Keratinocyte (primary cell): ENCODE measurements around the gene UBE2O. TPM values are rescaled to one million over a fixed set of nuclear protein-coding genes. Genes with fewer than 3 reads are reported as not detected.

Experiments used
- DNase-seq: peaks from one replicate; pipeline ENCODE4 v3.0.0-alpha.2; 2011; ENCODE audit warnings: low read depth, missing footprints, low spot score
- FAIRE-seq: peaks from 2 replicates; lab custom pipeline; 2011; peaks lifted over from hg19 to GRCh38; lab: Jason Lieb, UNC
- H2AFZ ChIP-seq: 2 replicates; pipeline ENCODE4 v1.6.0; 2012; ENCODE audit warnings: low read length, control low read depth, inconsistent platforms; ENCODE audit not compliant: control insufficient read depth
- H3K27ac ChIP-seq: 2 replicates; pipeline ENCODE4 v1.5.1; 2011; ENCODE audit warnings: low read length; ENCODE audit not compliant: control insufficient read depth, insufficient read depth
- H3K27me3 ChIP-seq: 3 replicates; pipeline ENCODE4 v1.6.0; 2011; ENCODE audit warnings: low read length; ENCODE audit not compliant: control insufficient read depth, insufficient read depth; ENCODE audit errors: extremely low read depth
- H3K36me3 ChIP-seq, 2 experiments: 2 replicates in 1 of 2; 3 replicates in 1 of 2; pipeline ENCODE4 v1.5.1; 2011; ENCODE audit warnings: low read length in 2 of 2, mild to moderate bottlenecking in 1 of 2; ENCODE audit not compliant: control insufficient read depth in 2 of 2, insufficient read depth in 2 of 2; ENCODE audit errors: extremely low read depth in 1 of 2
- H3K4me1 ChIP-seq: 3 replicates; pipeline ENCODE4 v1.5.1; 2011; ENCODE audit warnings: low read length; ENCODE audit not compliant: control insufficient read depth, insufficient read depth; ENCODE audit errors: extremely low read depth
- H3K4me2 ChIP-seq: 3 replicates; pipeline ENCODE4 v1.6.0; 2011; ENCODE audit warnings: low read depth, low read length; ENCODE audit not compliant: control insufficient read depth, insufficient read depth; ENCODE audit errors: extremely low read depth
- H3K4me3 ChIP-seq, 3 experiments: fragments of 200-600 bp in 1 of 3; sonication (generic) in 1 of 3; 2 replicates in 2 of 3; 3 replicates in 1 of 3; pipeline ENCODE4 v1.5.1; 2011 to 2016; ENCODE audit warnings: low read length in 3 of 3, mild to moderate bottlenecking in 3 of 3, control low read depth in 2 of 3, inconsistent platforms in 1 of 3, low read depth in 1 of 3, mixed read lengths in 1 of 3, mixed run types in 1 of 3, moderate library complexity in 1 of 3; ENCODE audit not compliant: control insufficient read depth in 2 of 3, insufficient read depth in 2 of 3; ENCODE audit errors: extremely low read depth in 1 of 3
- H3K79me2 ChIP-seq: 2 replicates; pipeline ENCODE4 v1.6.0; 2012; ENCODE audit warnings: low read length; ENCODE audit not compliant: control insufficient read depth, insufficient read depth
- H3K9ac ChIP-seq: 3 replicates; pipeline ENCODE4 v1.6.0; 2011; ENCODE audit warnings: low read length; ENCODE audit not compliant: control insufficient read depth, insufficient read depth; ENCODE audit errors: extremely low read depth
- H3K9me1 ChIP-seq: 3 replicates; pipeline ENCODE4 v1.6.0; 2011; ENCODE audit warnings: low read length; ENCODE audit not compliant: control insufficient read depth, insufficient read depth; ENCODE audit errors: extremely low read depth
- H3K9me3 ChIP-seq: 2 replicates; pipeline ENCODE4 v1.5.1; 2012; ENCODE audit warnings: low read depth, low read length; ENCODE audit not compliant: control insufficient read depth
- H4K20me1 ChIP-seq: 3 replicates; pipeline ENCODE4 v1.6.0; 2011; ENCODE audit warnings: low read length; ENCODE audit not compliant: control insufficient read depth, insufficient read depth; ENCODE audit errors: extremely low read depth
- EZH2 ChIP-seq: IDR thresholded peaks from one replicate; pipeline ENCODE4 v1.6.1; 2012; ENCODE audit warnings: inconsistent platforms, mild to moderate bottlenecking, low read length, moderate library complexity
- dilution Hi-C: fragments of 300-500 bp; cut with MboI; formaldehyde crosslinking; loops from one replicate; pipeline ENCODE4 v1.7.0; 2020; ENCODE audit warnings: low sequenced_read_pairs; ENCODE audit not compliant: extremely low pct_ligation_motif_present
- polyA plus RNA-seq, 5 experiments: library from polyadenylated mRNA; depleted of rRNA in 3 of 5; stranded (reverse) in 3 of 5; stranded (forward) in 1 of 5; unstranded in 1 of 5; fragments of >200 nt; gene quantifications; 1 replicate in 1 of 5; 2 replicates in 3 of 5; 3 replicates in 1 of 5; pipeline versions ENCODE4 v1.2.1 to v1.2.3, GENCODE V29; 2011 to 2012; ENCODE audit warnings: missing spikeins in 2 of 5, low read depth in 1 of 5, low replicate concordance in 1 of 5
- TF ChIP-seq, protein P1 (sequence below), 3 experiments: IDR thresholded peaks in 1 of 3; conservative IDR thresholded peaks in 1 of 3; optimal IDR thresholded peaks in 1 of 3; 2 replicates in 2 of 3; 3 replicates in 1 of 3; pipeline versions ENCODE3 to v1.5.1; 2011; ENCODE audit warnings: low read length in 3 of 3, mild to moderate bottlenecking in 3 of 3, moderate library complexity in 2 of 3, control low read depth in 1 of 3, inconsistent platforms in 1 of 3; ENCODE audit not compliant: insufficient read depth in 2 of 3; ENCODE audit errors: extremely low read depth in 1 of 3

Gene UBE2O
- polyA plus RNA-seq, 1 donor (not counting 4 experiments of a cell fraction or from before 2014, with no cell fraction given), result 10.9 TPM

DNA sequence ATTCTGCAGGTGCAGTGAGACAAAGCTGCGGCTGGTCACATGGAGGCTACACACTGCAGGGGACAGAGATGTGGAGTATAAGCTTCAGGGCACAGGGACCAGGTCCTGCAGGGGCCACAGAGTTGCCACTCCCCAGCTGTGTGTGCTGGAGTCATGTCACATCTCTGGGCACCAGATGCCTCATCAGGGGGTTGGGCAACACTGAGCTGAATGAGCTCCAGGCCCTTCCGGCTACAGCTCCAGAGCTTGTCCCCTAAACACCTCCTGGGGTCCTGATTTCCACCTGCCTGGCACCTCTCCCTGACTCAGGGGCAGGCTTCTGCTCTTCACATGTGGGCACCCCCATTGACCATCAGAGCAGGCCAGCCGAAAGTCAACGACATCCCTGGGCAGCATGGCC is 36.1 kb downstream of the UBE2O start:
- no peaks in the 10 kb centered on the region for H3K27me3 ChIP-seq
- no peak overlapping the region for H3K27ac ChIP-seq
- TF ChIP-seq, protein P1, sequence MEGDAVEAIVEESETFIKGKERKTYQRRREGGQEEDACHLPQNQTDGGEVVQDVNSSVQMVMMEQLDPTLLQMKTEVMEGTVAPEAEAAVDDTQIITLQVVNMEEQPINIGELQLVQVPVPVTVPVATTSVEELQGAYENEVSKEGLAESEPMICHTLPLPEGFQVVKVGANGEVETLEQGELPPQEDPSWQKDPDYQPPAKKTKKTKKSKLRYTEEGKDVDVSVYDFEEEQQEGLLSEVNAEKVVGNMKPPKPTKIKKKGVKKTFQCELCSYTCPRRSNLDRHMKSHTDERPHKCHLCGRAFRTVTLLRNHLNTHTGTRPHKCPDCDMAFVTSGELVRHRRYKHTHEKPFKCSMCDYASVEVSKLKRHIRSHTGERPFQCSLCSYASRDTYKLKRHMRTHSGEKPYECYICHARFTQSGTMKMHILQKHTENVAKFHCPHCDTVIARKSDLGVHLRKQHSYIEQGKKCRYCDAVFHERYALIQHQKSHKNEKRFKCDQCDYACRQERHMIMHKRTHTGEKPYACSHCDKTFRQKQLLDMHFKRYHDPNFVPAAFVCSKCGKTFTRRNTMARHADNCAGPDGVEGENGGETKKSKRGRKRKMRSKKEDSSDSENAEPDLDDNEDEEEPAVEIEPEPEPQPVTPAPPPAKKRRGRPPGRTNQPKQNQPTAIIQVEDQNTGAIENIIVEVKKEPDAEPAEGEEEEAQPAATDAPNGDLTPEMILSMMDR (optimal IDR thresholded peaks at IDR 0.05 in 1 of 3, IDR thresholded peaks at IDR 0.05 in 1 of 3, conservative IDR thresholded peaks at IDR 0.05 in 1 of 3; ENCODE audit: extremely low read depth in 1 of 3, insufficient read depth in 2 of 3, low read length in 3 of 3), result no peak
- no peak for TF ChIP-seq EZH2
- no peak overlapping the region for H3K4me3 ChIP-seq
- H3K9ac ChIP-seq, result no peak overlapping the region
- DNase-seq (no peak), FAIRE-seq (no peak)
- H2AFZ ChIP-seq, result no peak overlapping the region
- peaks cover 56% of the 10 kb centered on the region for H3K79me2 ChIP-seq
- no peaks in the 10 kb centered on the region for H3K9me3 ChIP-seq
- no peak overlapping the region for H3K4me2 ChIP-seq
- peaks cover 4 to 10% of the 10 kb centered on the region in 2 experiments for H3K36me3 ChIP-seq
- peaks cover 6% of the 10 kb centered on the region for H4K20me1 ChIP-seq
- H3K4me1 ChIP-seq, result peaks cover 7% of the 10 kb centered on the region
- dilution Hi-C loops, result no loop called here
- peaks cover 2% of the 10 kb centered on the region for H3K9me1 ChIP-seq

DNA sequence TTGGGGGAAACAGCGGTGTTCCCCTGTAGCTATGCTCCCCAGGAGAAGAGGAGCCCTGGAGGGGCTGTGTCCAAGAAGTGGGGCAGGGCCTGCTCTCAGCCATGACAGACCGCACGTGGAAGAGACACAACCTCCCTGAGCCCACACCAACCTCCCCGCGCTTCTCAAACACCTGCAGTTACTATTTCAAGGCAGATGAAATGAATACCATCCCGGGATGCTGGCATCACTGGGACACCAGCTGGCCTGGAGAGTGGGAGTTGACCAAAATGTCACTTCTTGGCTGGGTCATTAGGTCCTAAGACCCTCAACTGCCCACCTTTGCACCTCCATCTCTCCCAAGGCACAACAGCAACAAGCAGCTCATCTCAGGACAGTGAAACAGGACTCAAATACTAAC is 36.5 kb downstream of the UBE2O start:
- DNase-seq, result no peak
- dilution Hi-C loops, result no loop called here
- Histone ChIP-seq H3K9me3 (no peaks in the 10 kb centered on the region), H3K4me3 (no peak overlapping the region), H3K36me3 (peaks cover 4 to 7% of the 10 kb centered on the region in 2 experiments), H3K27ac (no peak overlapping the region), H2AFZ (no peak overlapping the region), H3K79me2 (peaks cover 55% of the 10 kb centered on the region), H3K9ac (no peak overlapping the region), H4K20me1 (peaks cover 6% of the 10 kb centered on the region), H3K4me1 (peaks cover 7% of the 10 kb centered on the region), H3K4me2 (no peak overlapping the region), H3K27me3 (no peaks in the 10 kb centered on the region), H3K9me1 (peaks cover 2% of the 10 kb centered on the region)
- FAIRE-seq, result no peak
- TF ChIP-seq, protein P1 (optimal IDR thresholded peaks at IDR 0.05 in 1 of 3, IDR thresholded peaks at IDR 0.05 in 1 of 3, conservative IDR thresholded peaks at IDR 0.05 in 1 of 3; ENCODE audit: extremely low read depth in 1 of 3, insufficient read depth in 2 of 3, low read length in 3 of 3), result no peak
- TF ChIP-seq EZH2, result no peak
